ENCODE results near the gene FOXN1.

The FOXN1 gene

DNA sequence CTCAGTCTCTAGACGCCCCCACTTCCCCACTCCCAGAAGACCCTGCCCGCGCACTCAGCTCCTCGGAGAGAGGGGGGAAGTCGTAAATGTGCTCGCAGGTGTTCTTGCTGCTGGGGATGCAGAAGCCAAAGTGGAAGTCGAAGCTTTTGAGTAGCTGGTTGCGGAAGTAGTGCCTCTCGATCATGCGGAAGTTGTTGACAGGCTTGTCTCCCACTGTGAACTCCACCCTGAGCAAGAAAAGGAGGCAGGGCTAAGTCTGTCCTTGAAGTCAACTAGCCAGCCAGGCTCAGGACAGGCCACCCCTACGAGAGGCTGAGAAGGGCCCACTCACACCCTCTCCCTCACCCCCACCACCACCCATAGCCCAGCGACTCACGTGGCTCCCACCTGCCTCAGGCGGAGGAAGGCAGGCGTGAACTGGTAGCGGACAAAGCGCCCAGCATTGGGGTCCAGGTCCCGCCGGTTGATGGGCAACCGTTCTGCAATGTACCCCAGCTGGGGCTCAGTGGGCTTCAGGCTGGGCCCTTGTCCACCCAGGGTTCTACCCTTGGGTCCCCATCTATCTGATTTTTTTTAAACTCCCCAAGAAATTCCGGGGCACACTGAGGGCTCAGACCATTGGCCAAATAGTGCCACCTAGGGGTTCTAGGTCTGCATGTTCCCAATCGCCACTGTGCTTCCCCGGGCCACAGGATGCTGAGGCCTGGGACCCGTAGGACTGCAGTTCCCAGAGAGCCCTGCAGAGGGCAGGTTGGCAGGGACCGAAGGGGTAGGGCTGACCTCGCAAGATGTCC lies 41.7 kb downstream of the FOXN1 start:
- peak; percentile 39 for DNase-seq

DNA sequence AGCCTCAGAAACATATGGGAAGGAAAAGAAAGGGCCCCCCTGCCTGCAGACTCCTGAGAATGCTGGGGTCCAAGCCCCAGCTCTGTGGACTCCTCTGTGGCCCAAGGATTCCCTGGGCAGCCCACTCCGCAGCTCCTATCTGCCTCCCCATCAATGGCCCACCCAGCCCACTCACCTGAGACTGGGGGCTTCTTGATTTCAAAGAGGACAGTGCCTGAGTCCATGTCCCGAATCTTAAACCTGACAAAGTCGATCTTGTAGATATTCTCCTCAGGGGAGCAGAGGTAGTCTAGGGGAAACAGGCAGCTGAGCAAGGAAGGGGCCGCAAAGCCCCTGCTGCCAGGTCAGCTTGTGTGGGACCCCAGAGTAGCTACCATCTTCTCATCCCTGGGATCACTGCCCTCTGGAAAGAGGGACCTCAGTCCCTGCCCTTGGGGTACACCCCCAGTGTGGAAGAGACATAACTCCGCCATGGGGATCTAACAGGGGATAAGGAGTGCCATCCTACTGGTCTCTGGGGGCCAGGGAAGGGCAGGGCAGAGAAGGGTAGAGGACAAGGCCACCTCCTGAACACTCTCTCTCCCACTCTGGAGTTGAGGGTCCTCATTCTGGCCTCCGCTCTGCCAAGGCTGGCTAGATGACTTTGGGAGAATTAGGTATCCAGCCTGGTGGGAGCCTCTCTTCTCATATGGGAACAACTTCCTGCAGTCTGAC lies 42.4 kb downstream of the FOXN1 start:
- DNase-seq: no peak

DNA sequence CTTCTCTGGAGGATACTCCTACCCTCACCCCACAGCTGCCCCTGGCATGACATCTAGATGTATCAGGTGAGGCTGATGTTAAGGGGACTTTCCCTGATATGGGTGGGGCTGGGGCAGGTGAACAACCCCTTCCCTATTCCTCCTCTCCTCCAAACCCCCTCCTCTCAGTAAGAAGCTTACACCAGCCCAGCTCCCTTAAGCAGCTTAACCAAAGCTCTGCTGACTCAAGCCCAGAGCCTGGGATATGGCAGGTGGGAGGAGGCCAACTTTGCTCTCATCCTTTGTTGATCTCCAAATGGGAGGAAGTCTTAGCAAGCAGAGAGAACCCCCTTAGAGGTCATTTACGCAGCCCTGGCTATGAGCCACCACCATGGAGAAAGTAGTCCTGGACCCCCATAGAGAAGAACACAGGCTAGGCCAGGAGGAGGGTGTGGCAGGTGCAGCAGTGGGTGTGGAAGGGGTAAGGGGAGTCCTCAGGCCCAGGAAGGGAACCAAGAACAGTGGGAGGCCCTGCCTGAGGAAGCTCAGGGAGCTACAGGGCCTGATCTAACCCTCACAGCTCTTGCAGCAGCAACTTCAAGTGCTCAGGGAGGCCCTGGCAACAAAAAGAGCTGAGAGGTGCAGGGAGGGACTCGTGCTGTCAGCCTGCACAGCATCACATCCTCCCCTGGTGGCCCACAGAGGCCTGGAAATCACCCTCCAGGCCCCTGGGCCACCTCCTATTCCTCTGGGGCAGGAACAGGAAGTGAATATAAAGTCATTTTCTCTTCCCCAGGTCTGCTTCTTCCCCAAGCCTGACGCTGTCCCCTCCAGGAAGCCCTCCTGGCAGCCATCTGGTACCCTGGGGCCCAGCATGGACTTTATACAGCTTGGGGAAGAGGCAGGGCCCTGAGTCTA lies 43.3 kb downstream of the FOXN1 start:
- DNase-seq: peak; percentile 79

DNA sequence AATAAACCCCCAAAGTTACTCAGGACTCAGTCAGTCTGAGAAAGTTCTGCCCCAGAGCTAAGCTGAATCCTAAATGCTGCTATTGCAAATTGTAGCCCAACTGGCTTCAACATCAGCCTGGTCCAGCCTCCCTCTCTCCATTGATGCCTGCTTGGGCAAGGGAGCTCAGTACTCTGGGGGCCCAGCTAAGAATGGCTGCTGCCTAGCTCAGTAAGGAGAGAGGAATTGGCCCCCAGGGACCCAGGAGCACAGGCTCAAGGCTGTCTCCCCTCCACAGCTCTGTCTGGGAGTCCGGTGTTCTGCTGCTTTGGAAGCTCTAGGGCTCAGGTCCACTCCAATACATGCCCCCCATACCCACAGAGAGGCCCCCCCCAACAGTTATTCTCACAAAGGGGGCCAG lies 44.7 kb downstream of the FOXN1 start:
- no peak for DNase-seq

DNA sequence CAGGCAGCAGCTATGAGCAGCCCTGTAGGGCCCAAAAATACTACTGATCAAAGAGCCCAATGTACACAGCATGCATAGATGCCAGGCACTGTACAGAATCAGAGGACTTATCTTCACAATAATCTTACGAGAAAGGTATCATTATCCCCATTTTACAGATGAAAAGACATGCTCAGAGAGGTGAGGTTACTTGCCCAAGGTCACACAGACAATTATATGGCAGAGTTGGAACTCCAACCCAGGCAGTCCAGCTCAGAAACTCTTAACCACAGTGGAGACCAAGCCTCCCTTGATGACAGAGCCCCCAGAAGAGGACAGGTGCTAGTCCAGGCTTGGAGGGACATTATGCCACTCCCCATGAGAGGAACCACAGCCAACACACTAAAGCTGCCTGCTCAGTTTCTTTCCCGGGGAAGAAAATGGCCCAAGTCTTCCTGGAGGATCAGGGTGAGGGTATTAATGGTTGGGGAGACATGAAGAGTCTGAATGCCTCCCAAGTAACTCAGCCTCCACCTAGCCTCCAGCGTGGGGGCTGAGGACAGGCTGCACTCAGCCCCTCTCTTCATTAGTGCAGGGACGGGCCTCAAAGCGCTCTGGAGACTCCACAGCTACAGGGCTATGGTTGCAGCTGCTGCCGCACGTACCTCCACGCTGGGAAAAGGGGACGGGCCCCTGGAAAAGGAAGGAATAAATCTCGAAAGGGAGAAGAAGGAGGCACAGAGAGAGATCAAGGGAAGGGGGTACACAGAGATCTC lies 45.5 kb downstream of the FOXN1 start:
- no peak for DNase-seq

DNA sequence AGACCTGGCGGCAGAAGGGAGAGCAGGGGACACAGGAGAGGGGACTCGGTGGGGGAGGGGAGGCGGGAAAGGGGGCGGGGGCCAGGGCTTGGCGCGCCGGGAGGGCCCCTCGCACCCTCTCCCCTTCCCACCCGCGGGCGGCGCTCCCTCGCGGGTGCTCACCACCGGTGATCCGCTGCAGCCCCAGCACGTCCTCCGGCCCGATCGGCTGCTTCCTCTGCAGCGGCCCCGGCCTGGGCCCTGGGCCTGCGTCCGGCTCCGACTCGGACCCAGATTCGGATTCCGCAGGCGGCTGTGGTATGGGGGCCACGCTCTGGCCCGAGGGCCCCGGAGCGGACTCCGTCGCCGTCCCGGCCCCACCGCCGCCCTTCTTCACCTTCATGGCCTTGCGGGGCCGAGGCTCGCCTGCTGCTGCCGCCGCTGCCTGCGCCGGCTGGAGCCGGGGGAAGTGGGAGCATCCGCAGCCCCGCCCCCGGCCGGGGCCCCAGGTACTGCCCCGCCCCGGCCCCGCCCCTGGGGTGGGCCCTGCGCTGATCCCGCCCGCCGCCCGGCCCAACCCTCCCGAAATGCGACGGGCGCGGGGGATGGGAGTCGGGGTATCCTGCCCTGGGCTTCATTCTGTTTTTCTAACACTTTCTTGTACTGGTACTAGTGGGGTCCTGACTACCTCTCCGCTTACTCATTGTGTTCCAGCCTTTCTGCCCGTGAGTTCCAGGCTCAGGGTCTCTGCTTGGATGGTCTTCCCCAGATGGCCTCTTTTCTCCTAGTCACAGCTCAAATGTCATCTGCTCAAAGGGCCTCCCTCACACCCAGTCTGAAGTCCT lies 46.2 kb downstream of the FOXN1 start, which contains the start of gene UNC119:
Gene UNC119, minus strand, starts transcription at position 449 of the 824 bp plus-strand sequence. Its CDS starts 67 bp downstream, at position 382.
- peak; percentile 70 for DNase-seq

DNA sequence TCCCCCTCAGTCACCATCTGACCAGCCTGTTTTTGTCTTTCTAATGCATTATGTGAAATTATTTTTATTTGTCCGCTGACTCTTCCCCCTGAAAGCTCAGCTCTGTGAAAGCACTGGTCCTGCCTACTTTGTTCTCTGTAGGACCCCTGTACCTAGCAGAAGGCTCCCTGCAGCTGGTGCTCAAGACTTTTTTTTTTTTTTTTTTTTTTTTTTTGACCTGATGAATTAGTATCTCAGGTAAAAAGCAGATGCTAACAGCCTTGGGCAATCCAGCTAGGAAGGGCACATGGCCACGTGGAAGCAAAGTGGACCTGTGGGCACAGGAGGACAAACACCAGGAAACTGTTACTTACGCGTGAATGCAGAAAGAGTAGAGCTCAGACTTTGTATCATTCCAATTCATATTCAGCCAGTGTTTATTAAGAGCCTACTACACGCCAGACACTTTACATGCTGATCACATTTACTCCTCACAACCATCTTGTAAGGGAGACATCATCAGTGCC lies 46.9 kb downstream of the FOXN1 start:
- no peak for DNase-seq

DNA sequence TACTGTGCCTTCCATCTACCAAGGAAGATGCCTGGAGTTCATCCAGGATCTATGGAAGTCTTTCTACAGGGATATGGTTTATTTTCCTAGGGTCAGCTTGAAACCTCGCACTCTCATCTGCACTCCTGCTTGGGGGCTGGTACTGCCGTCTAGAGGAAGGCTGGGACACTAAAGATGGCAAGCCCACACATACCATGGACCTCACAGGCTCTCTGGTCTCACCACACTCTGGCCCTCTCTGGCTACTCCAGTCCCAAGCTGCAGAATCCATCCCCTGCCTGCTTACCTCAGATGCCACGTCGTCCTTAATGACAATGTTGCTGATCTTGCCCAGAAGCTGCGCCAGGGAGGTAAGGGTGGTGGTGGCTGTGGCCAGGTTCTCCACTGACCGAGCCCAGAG lies 48.4 kb downstream of the FOXN1 start:
- DNase-seq: no peak

DNA sequence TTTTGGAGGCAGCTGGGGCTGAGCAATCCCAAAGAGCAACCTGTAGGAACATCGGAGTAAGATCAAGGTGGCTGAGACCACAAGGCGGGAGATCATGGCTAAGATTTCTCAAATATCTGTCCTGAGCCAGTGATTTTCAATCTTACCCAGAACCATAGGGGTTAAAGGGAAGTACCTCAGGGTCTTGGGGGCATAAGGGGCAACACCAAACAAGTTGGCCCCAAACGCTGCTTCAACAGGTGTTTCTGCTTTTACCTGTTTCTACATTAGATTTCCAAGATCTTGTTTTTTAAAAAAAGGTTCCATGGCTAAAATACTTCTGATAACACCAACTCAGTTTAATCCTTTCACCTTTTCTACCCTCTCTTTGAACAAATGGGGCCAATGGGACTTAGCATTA lies 48.9 kb downstream of the FOXN1 start:
- DNase-seq: no peak

DNA sequence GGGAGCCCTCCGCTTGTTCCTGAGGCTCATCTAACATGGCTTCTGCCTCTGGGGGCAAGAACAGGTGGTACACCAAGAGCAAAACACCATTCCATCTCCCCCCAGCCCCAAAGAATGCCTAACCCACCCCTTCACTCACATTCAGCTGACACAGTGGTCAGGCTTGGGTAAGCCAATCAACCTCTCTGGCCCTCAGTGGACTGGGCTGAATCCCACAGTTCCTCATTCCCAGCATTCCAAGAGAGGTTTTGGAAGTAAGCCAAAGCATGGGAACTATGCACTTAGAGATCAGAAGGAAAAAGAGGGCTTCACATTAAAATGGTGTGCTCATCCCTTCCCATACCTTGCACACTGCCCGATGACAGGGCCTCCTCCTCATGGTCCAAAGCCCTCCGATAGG lies 57.3 kb downstream of the FOXN1 start:
- DNase-seq: no peak

DNA sequence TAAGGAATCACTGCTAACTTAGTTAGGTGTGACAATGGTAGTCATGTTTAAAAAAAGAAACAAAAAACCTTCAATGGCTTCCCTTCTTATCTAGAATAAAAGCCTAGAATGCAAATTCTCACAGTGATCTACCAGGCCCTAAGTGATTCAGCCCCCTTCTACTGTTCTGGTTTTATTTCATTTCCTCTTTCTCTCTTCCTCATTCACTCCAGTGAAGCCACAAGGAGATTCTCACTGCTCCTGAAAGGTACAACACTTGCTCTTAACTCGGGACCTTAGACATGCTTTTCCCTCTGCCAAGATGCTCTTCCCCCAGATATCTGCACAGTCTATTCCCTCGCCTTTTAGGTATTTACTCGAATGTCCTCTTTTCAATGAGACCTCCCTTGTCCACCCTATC lies 61.5 kb downstream of the FOXN1 start:
- DNase-seq: no peak

DNA sequence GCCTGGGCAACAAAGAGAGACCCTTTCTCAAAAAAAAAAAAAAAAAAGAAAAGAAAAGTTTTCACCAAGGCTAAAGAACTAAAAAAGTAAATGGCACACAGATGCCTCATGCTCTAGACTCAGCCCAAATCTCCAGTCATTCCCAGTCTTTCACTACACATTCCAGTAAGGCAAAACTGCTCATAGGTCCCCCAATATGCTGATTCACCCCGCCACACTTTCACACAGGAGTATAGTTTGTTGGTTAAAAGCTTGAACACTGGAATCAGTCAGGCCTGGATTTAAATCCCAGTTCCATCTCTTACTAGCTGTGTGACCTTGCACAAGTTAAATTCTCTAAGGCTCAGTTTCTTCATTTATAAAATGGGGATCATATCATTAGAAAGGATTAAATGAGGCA lies 63.3 kb downstream of the FOXN1 start:
- no peak for DNase-seq

DNA sequence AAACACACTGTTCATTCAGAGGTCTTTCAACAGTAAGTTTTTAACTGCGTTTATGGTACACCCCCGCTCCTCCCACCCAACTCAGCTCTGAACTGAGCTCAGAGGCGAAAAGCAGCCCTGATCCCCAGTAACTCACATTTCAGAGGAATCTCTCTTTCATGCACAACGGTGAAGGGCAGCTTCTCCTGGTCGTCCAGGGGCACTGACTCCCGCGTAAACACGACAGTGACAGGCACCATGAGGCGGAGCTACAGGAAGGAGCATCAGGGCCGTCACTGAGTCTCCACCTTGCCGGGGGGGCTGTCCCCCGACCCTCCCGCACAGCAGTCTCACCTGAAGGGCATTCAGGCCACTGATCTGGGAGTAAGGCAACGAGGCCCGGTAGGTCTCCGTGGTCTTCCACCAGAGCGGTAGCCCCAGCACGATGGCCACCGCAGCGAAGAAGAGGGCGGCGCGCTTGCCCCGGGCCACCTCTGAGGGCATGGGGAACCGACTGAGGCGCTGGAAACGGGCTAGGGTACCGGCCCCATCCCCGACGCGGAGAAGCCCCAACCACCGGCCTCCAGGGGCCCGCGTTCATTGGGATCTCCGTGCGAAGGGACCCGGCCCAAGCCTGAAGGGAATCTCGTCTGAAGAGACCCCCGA lies 64.7 kb downstream of the FOXN1 start:
- DNase-seq: peak; percentile 52

DNA sequence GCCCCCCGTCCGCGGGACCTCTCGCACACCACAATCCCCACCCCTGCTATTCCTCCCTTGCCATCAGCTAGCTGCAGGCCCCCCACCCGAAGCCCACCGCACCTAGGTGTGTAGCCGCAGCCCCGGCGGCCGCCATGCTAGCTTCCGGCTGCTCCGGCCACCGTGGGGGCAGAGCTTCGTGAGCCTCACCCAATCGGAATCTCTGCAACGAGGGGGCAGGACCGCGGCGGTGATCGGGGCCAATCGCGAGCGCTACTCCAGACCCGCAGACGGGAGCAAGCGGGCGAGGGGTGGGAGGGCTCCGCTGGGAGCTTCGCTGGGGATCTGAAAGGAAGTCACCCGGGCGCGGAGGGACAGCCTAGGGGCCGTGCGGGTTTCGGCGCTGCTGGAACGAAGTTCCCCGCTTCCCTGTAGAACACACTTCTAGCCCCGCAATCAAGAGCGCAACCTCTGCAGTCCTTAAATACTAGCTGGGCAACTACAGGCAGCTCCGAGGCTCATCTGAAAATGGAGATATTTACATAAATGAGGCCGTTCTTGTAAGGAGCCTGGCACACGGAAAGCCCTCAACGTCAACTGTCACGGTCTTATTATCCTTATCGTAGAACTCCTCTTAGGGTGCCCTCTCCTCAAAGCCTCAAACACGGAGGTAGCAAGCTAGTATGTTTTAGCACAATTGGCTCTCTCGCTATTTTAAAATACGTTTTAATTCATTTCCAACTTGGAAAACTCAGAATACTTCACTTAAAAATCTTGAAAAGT lies 65.4 kb downstream of the FOXN1 start, which contains the start of gene PIGS:
Gene PIGS, minus strand, starts transcription at position 164 of the 762 bp plus-strand sequence. Its CDS starts 28 bp downstream, at position 136.
- DNase-seq: peak; percentile 88

DNA sequence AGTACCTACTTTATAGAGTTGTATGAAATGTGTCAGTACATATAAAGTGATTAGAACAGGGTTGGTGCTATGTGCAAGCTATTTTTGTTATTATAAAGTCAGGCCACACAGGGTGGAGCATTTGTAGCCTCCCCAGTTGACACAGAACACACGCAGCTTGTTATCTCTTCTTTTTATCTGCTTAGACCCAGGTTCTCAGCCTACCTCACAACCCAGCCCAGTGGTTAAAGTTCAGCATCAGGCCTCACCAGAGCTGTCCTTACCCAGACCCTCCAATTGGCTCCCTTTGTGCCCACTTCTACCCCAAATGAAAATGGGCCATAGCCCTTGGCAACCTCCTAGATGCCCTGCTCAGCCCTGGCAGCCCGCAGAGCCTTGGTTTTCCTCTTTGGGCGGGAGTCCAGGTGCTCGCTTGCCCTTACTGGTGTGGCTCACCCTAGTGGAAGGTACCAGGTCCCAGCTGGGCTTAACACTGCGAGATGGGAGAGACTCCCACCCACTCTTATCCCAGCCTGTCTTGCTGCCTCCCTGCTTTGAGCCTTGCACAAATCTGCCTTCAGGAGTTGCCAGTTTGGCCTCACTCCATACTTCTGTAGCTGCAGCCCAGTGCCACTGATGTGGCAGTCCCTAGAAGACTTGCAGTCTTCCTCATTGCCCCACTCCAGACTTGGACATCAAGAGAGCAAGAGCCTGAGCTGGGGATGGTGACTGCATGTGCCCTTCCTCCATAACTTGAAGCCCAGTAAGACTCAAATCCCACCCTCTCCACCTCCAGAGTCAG lies 66.3 kb downstream of the FOXN1 start:
- no peak for DNase-seq

DNA sequence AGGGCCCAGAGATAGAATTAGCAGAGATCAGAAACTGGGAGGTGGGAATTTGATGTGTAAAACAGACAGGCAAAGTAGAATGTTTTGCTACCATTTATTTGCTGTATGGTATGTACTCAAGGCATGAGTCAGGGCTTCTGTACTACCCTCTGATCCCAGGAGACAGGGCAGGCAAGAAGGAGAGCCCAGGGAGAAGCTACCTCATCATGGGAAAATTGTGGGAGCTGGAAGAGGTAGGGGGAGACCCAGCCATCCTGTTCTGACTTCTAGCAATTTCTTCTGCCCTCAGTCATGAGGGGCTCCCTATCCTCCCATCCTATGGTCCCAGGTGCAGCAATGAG lies 66.9 kb downstream of the FOXN1 start:
- no peak for DNase-seq

DNA sequence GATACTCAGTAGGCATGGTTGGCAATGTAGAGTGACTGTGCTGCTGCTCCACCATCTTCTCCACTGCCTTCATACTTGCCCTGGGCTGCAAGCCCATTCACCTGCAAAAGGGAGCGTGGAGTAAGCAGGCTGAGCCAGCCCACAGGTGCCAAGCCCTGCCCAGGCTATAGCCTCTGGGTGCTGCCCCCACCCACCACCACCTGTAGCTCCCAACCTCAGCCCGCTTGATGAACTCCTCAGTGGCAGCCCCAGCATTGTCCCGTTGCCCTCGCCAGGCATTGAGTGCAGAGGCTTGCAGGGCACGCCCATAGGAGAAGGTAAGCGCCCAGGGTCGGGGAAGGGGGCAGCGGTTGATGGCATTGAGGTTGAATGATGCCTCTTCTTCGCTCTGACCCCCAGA lies 67.4 kb downstream of the FOXN1 start:
- DNase-seq: no peak

DNA sequence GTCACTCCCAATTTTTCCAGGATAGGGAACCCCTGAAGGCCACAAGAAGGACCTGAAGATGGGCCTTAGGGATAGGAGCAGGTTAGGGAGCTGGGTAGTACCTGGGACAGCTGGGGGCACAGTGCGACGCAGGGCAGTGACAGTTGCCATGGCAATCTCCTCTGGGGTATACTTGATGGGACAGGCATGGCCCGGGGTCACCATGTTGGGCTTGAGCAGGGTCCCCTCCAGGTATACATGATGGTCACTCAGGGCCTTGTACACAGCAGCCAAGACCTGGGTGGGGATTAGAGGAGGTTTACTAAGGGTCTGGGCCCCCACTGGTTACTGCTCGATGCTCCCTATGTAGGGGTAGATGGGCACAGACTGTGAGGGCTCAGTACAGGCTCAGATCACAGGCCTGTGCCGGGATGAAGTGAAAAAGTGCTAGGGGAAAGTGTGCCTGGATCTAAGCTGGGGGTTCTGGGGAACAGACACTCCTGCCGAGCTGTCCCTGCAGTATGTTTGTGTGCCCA lies 67.9 kb downstream of the FOXN1 start:
- DNase-seq: no peak

DNA sequence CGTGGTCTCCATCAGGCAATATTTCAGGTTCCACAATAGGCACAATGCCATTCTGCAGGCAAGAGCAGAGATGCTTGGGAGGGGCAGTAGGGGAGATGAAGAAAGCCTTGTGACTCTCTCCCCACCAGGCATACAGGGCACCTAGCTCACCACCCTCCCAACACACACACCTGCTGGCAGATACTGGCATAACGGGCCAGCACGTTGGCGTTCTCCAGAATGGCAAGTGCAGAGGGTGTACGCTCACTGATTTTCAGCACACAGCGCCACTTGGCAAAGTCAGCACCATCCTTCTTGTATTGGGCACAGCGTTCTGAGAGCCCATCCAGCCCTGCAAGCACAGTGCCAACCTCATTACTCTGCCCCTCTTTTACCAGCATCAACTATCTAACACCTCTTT lies 68.4 kb downstream of the FOXN1 start:
- DNase-seq: peak; percentile 10
